Inflammatory macrophage (primary cell): ENCODE measurements around the gene BTLA.
"Not testable (repeated sequence)": the region's sequence is repeated elsewhere in the genome, so short reads cannot be mapped to it uniquely, and the experiment has no call there.

Experiments
- DNase-seq, 2 donors: peaks; one replicate each; pipeline ENCODE4 v3.0.0-alpha.2; 2020 to 2022

Gene BTLA

DNA sequence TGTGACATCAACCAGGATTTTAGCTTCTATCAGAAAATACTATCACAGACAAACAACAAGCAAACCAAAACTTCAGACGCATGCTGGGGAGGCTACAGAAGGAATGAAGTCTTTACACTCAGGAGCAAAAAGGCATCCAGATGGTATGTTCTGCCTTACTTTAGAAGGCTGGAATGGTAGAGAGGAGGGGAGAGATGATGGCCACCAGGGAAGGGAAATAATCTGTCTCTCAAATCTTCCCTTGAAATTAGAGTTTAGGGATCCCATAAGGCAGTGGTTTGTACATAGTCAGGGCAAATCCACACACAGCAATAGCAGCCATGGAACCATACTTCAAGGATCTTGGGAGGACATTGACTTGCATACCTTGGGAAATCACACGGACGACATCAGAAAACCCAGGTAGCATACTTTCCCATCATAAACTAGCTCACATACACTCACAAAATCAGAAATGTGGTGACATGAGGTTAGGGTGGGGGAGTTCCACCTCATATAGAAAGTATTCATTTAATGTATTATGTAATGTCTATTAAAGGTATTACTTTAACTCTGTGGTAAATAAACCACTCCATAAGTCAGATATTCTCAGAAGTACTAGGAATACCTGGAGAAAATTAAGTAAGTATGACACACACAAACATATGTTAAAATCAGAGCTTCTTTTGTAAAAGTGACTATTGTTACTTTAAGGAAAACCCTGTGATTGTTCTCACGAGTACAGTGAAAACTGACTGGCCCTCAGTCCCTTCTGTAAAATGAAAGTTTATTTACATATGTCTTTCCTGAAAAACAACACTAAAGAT lies 9.4 kb downstream of the BTLA start:
- DNase-seq, result no peak

DNA sequence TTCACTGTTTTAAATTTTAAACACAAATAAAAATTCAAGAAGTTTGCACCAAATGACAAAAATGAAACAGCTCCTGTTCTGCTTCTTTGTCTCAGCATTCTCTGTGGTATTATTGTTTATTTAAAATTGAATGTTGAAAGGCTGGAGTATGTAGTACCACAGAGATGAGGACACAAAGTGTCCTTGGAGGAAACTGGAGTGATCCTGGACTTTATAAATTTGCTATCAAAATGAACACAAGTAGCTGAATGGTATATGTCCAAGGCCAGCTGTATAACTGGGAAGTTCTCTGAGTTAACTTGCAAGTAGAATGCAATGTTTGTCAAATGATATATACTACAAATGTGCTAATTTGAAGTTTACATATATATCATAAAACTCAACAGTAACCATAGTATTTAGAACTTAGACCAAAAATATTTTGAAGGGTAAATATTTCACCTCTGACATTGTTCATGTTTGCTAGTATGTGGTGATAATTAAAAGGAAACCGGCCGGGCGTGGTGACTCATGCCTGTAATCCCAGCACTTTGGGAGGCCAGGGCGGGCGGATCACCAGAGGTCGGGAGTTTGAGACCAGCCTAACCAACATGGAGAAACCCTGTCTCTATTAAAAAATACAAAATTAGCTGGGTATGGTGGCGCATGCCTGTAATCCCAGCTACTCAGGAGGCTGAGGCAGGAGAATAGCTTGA lies 12.3 kb downstream of the BTLA start:
- DNase-seq, result no peak

DNA sequence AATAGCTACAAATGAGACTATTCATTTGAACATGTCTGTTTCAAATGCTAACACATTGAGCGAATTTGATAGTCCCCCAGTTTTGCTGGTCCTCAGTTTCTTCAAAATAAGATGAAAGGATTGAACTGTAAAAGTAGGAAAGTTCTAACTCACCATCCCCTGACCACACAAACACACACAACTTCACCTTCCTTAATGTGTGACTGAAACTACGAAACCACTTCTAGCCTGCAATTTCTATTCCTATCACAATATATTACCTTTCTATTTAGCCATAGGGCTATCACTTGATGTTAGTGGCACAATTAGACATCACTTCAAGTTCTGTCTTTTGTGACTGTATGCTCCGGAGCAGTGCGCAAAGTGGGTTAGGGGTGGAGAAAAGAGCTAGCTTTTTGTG lies 14.9 kb downstream of the BTLA start:
- no peak for DNase-seq

DNA sequence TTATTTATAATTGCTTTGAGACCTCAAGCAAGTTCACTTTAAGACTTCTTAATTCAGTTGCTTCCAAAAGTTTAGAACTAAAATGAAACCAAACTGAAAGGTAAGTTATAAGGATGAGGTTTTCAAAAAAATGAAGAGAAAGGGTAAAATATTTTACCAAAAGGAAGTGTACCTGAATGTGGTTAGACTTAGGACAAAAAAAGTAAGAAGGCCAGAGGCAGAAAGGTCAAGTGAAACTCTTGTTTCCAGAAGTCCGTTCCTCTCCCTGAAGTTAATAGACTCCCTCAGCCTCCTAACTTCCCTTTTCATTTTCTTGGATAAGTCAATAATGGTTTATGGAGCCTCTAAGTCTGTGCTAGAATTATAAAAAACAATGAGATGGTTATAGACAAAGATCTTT lies 16.6 kb downstream of the BTLA start:
- no peak for DNase-seq

DNA sequence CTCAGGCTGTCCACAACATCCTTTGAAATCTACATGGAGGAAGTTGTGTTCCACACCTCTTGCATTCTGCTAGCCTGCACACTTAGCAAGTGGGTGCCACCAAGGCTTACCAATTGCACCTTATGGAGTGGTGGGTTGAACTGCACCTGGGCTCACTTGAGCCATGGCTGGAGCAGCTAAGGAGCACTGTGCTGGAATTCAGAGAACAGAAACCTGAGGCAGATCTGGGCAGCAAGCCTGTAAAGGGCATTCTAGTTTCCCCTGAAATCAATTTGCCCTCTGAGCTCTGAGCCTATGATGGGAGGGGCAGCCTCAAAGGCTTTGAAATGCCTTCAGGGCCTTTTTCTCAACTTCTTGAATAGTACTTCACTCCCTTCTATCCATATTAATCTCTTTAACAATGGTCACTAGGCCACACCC lies 18.0 kb downstream of the BTLA start:
- no peak for DNase-seq

DNA sequence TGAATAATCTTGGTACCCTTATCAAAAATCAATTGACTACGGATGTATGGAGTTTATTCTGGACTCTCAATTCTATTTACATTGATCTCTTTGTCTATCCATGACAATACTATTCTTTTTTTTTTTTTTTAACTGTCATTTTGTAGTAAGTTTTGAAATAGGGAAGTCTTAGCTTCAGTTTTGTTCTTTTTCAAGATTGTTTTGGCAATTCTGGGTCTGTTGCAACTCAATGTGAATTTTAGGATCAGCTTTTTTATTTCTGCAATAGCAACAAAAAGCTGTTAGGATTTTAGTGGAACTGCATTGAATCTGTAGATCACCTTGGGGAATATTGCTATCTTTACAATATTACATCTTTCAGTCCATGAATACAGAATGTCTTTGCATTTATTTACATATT lies 21.4 kb downstream of the BTLA start:
- DNase-seq, result peak; percentile 66 to 89

DNA sequence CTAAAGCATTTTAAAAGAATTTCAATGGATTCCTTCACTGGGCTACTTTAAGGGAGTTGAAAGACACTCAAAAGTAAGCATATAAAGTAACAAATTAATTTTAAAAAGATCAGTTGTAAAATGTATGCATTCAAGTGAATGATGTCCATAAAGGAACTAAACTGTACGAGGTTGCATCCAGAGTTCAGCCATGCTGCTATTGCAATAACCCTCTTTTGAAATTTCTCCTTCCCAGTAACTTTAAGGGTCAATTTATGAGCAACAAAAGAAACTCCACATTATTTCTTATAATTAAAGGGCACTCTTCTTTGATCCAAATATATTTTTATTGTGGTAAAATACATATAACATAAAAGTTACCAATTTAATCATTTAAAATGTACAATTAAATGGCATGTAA lies 22.9 kb downstream of the BTLA start:
- DNase-seq, result peak; percentile 58 to 64

DNA sequence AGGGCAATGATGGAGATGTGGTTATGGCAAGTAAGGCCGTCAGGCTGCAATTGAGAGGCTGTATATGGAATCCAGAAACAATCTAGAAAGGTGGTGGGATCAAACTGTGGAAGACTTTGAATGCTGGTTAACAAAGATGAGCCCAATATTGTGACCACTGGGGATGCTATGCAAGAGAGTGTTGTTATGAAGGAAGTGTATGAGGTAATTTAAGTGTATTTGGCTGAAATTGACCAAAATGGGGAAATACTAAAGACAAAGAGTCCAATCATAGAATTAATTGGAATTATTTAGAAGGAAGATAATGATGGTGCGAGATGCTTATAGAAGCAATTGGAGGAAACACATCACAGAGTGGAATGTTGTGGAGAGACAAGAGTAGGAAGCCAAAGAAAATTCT lies 24.5 kb downstream of the BTLA start:
- peak; percentile 9 to 70 for DNase-seq

DNA sequence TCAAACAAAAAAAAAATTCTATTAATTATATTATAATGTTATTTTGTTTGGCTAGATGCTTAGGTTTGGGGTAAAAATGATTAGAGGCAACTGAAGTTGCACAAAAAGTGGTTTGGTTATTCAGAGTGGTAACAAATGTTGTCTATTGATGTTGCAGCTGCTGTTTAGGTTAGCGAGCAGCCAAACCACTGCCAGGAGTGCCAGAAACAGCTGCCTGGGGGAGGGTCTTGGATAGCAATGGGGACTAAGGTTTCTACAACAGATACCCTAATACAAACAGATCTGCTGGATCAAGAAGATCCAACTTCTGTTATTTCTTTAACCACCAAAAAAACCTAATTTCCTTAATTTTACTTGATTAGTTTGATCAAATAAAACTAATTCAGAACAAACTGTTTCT lies 26.6 kb downstream of the BTLA start:
- DNase-seq, result no peak

DNA sequence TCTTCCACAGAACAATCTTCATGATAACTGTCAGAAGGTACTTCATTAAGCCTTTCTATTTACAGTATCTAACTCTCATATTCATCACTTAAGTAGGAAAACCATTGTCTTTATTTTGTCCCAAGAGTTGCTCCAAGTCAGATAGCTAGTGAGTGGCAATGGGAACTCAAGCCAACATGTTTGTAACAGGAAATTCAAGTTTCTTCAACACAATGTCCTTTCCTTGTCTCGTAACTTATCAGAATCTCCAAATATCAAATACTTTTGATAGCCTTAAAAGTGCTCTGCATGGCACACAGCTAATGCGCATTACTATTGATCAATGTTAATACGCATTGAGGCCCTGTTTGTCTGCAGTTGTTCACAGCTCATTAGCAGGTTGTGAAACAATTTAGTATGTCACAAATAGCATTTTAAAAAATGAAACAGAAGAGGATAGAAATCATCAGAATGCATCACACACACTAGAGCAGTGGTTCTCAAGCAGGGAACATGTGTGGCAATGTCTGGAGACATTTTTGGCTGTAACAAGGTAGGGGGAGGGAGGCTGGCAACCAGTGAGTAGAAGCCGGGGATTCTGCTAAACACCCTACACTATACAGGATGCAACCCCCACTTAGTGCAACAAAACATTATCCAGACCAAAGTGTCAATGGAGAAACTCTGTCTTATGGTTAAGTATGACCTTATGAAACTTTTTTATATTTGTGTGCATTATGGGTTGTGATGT lies 27.5 kb downstream of the BTLA start:
- no peak for DNase-seq

DNA sequence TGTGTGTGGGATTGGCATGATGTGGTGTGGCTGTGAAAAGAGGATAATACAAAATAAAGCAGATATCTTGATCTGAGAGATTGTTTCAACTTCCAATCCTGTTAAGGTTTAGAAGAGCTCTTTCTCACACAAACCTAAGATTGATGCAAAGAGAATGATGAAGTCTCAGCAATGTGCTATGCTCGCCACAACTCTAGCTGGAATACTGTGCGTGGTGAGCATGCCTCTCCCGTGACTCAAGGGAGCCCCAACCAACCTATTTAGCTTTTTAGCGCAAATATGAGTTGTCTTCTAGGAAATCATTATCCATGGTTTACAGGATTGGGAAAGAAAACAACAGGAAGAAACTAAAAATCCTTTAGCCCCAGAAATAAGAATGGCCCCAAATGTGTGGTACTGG lies 28.5 kb downstream of the BTLA start:
- DNase-seq, result no peak

DNA sequence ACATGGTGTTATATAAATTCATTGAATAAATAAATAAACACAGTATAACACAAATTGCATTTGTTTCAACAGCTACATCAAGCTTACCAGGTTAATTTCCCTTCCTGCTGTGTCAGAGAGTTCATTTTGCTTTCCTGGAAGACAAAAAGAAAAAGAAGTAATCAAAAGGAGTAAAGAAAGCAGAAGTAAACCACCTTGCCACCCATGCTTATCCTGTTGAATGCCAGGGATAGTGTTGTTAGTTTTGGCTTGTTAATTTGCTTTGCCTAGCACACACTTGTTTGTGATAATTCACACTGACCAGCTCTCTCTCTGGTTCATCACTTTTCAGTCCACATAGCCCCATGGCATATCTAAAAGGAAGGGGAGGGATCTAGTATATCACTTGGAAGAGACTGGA lies 29.6 kb downstream of the BTLA start:
- no peak for DNase-seq

DNA sequence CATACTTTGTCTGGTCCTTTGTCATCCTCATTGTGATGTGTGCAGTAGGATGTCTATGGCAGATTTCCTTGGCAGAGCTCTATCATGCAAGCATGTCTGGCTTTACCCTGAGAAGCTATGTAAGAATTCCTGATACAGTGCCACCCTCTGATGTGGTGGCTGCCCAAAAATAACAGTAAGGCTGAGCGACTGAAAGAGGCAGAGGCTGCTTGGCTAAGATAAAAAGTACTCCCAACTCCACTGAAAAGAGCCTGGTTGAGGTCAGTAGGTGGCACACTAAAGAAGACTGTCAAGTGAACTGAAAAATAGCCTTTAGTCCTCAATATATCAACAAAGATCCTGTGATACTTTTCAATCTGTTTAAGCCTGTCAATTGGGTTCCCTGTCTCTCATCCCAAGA lies 31.7 kb downstream of the BTLA start:
- DNase-seq, result no peak

DNA sequence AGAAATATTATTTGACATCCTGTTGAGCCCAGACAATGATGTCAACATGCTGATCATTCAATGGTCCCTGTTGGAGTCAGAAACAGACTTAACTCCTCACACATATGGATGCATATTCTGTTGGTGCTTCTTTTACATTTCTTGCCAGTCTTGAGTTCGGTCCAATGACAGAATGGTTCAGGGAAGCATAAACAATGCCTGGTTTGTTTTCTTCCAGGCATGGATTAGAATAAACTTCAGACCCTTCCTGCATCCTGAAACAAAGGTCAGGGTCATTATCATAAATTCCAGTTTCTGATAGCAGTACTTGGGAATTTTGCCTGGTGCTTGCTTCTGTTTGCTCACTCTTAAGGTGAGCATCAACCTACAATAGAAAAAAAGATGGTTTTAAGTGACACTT lies 33.3 kb downstream of the BTLA start:
- DNase-seq, result no peak

DNA sequence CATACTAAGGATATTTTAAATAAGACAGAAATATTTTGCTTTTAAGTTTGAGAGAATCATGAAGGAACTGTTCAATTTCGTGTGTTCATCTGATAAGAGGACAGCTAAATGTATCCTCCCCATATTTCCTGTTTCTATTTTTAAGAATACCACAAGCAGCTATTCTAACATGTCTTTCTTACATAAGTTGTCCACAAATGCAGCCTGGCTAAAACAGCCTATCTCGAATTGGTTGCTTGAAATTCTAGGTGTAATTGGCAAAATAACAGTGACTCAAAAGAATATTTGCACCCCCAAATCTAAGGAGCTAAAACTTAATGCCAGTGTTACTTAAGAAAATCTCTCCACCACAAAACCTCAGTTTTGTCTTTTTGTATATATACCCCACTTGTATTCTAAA lies 35.0 kb downstream of the BTLA start:
- peak; percentile 35 to 61 for DNase-seq

DNA sequence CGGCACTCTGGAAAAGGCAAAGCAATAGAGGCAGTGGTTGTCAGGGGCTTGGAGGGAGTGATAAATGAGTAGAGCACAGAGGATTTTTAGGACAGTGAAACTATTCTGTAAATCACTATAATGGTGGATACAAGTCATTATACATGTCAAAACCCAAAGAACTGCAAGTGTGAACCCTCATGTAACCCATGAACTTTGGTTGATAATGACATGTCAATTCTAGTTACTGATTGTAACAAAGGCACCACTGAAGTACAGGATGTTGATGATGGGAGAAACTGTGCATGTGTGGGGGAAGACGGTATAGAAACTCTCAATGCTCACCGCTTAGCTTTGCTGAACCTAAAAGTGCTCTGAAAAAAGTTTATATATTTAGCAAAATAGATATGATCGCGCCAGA lies 36.0 kb downstream of the BTLA start:
- DNase-seq, result no peak

DNA sequence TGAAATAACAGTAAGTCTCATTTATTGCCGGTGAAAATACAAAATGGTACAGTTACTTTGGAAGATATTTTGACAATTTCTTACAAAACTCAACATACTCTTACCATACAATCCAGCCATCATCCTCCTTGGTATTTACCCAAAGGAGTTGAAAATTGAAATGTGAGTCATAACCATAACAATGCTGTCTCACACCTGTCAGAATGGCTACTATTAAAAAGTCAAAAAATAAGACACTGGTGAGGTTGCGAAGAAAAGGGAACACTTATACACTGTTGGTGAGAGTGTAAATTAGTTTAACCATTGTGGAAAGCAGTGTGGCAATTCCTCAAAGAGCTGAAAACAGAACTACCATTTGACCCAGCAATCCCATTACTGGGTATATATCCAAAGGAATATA lies 37.5 kb downstream of the BTLA start:
- DNase-seq, result not testable (repeated sequence)

DNA sequence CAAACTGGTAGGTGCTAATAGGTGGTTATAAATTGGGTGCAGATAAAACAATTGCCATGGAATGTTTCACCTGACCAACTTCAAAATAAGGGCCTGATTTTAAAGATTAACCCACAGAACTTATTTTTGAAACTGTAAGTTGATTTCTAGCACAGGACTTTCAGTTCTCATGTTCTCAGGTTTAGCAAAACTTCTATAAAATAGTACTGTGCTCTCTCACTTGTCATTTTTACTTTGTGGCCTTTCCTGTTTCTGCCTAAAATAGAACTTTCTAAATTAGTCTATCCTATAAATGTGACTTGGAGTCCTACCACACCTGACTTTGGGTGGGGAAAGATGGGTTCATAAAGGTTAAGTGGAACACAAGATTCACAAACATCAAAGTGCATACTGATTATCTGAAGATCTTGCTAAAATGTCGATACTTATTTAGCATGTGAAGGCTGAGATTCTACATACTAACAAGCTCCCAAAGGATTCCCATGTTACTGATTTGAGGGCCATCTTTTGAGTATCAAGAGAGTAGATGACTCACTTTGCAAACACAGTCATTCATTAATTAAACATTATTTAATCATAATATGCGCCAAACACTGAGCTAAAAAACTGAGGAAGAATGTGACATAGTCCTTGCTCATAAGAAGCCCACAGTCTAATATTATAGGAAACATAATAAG lies 38.6 kb downstream of the BTLA start:
- no peak for DNase-seq

DNA sequence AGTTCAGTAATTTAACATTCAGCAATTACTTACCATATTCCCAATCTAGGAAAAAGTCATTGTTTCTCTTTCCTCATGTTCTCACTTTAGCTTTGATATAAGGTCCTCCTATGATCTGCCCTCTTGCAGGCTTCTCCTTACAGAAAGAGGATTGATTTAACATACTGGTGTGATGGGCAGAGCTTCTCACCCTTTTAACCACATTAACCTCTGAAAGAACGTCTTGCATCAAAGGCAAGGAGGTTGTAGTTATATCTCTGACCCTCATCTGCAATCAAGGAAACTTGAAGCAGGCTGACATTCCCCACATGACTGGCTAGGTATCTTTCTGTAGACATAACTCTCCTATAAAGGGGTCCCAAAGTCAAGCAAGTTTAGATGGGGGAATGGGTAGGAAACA lies 39.5 kb downstream of the BTLA start:
- DNase-seq, result no peak

DNA sequence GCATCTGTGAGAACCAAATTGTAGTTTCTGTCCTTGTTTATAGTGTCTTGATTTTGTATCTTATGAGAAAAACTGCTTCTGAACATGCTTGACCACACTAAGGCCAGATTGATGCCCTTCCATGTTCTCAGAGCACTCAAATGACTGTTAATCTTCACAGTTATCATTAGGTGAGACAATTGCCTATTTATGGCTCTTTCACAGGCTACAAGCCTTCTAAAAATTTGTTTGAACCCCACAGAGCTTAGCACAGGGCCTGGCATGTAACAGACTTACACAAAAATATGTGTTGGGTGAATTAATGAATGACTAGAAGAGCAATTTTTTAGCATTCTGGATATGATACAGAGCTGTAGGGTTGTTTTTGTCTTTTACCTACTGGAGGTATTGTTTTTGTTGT lies 43.1 kb downstream of the BTLA start:
- DNase-seq, result no peak

DNA sequence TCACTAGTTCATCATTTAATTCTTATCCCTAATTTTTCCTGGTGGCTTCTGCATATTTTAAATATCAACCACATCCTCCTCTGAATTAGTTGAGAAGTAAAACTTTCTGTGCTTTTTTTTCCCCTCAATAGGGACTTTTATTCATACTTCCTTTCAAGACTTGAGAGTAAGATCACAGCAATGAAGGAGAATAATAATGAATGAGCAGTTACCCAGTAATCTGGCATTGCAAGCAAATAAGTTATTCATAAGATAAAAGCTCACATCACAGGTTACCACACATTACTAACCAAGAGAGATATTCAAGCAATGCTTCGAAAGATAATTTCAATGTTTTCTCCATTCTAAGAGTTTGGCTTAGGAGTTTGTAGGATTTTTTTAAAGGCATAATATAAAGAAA lies 50.3 kb downstream of the BTLA start:
- DNase-seq, result no peak

DNA sequence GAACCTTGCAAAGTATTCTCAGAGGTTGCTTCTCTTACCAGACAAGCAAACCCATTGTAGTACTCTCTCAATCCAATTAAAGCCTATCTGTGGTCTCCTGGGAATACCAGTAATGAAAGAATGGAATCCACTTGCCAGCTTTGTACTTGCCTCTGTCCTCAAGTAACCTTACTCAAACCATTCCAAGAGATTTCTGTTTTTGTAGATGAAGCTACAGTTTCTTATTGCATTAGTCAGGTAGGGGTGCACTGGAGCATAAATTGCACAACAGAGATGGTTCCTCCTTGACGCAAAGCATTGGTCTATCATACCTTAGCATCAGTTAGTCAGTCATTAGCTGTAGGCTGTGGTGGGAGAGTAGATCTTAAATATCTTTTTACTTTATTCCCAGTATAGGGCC lies 52.9 kb downstream of the BTLA start:
- no peak for DNase-seq

DNA sequence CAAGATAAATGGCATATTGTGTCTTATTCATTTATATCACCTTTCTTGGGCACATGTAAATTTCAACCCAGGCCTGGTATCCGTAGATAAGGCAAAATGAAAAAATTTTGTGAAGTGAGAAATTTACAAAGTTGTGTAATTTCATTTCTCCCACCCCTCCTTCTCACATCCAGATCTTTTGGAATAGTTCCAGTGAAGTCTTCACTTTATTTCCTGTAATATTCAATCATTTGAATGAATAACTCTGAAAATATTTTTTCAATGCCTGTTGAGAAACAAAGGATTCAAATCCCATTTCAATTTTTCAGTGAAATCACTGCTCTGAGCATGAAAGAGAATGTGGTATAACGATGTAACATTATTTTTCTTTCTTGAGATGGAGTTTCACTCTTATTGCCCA lies 53.4 kb downstream of the BTLA start:
- no peak for DNase-seq
